Stimulated activated CD8-positive, alpha-beta memory T cell treated with anti-CD3 and anti-CD28 coated beads, Interleukin-7, amount 100 ng/mL, for 24 hours (primary cell): ENCODE measurements around the gene MIPEP.

Experiments used
- DNase-seq: peaks from one replicate; pipeline ENCODE4 v3.0.0-alpha.2; 2020; ENCODE audit warnings: low read depth

Gene MIPEP

GRCh38 chr13:23810685-23811240, 78.4 kb downstream of the MIPEP start:
- no peak for DNase-seq

GRCh38 chr13:23808803-23809202, 80.4 kb downstream of the MIPEP start:
- DNase-seq, result no peak

DNA sequence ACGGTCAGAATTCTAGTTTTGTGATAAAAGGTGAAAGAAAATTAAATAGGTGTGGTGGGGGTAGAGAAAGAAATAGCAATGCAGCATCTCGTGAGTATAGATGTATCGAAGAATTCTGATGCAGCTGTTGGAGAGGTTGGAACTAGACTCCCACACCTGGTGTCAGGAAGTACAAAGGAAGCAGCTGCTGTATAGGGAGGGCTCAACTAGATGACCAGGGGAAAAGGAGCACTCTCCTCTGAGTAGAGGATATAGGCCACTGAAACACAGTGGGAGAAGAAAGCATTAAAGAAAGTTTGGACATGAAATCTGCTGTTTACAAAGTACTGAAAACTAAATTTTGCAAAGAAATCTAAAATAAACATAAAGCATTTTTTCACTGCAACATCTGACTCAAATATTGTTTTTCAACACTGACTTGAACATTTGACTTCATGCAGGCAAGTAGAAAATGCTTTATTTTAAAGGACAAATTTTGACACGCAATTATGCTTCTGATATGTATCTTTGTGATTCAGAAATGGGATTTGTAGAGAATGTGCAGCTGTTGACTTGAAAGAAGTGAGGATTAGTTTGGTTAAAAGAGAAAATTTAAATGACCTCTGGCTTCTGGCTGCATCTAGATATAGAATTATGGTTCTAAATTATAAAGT, 82.2 kb downstream of the MIPEP start:
- no peak for DNase-seq

GRCh38 chr13:23805821-23806220, 83.4 kb downstream of the MIPEP start:
- no peak for DNase-seq

DNA sequence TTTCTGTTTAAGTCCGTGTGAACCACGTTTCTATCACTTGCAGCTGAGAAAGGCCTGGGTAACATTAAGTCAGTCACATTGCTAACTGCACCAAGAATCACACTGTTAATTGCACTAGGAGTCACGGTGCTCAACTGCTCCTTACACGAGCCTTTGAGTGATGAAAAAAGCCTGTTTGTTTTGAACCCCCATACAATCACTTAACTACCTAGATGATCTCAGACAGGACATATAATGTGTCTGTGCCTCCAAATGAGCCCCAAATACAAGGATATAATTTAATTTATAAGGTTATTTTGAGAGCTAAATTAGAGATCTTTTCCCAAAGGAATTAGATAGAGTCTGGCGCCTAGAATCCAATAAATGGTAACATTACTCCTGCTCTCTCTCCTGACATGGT, 84.1 kb downstream of the MIPEP start:
- no peak for DNase-seq

GRCh38 chr13:23804166-23804565, 85.0 kb downstream of the MIPEP start:
- no peak for DNase-seq

- no peak for DNase-seq
Observed at GRCh38 chr13:23801141-23801540, 88.1 kb downstream of the MIPEP start.

DNA sequence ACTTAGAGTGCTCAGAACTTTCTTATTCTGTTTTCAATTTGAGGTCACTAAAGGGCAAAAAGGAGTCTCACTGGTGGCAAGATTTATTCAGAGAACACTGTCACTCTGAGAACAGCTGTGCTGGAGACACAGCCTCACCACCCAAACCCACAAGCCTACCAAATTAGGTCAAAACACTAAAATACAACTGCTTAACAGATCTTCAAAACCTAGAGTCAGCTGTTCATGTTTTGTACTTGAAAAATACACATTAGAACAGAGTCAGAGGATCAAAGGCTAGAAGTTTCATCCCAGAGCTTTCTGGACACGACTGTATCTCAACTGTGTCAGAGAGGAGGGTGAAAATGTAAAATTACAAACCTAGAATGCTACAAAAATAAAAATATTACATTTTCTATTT, 89.3 kb downstream of the MIPEP start:
- DNase-seq, result no peak

- no peak for DNase-seq
Observed at GRCh38 chr13:23797276-23797903, 91.8 kb downstream of the MIPEP start.

DNA sequence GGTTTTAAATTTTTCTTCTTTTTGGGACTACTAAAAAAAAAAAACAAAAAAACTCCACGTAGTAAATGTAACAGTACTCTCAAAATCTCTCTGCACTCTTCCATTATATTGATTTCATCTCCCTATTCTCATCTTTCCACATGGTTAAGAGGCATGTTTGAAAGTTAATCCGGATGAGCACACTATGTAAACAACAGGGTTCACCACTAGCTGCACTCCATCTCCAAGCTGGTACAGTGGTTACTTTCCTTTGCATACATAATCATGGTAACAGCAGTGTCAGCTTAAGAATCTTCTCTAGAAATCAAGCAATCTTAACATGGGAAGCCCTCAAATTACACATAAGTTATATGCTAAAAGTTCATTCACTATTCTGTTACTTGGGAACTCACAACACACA, 92.6 kb downstream of the MIPEP start:
- no peak for DNase-seq

DNA sequence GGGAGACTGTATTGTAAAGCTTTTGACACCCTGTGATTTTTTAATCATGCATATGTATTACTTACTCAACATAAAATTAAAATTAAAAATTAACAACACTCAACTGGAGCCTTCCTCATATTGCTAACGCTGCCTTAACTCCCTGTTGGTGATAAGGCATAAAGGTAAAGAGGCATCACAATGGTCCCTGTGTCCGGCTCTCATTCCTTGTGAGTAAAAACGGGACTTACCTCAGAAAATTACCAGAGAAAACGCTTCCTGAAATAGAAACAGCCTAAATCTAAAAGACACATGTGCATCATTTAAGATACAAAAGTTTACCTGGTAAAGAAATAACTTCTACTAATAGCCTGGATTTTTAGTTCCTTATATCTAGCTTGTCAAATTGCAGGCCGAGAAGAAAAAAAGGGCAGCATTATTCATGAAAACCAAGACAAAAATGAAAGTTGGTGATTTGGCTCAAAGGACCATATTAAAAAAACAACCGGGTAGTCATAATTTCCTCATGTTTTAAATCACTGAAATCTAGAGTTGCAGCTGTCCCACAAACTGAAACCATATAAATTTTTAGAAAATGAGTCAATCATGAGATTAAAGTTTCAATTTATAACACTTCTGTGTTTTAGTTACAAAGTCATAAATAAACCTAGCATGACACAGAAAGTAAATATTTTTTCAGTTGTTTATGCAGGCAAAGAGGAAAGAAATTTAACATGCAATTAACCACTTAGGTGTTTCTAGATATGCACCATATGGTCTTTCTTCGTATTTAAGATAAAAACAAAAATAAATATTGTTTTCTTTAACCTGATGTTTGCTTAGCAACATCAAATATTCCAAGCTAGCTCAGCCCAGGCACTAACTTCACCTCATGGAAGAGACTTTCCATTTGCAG, 94.7 kb downstream of the MIPEP start:
- no peak for DNase-seq

GRCh38 chr13:23793711-23794110, 95.5 kb downstream of the MIPEP start:
- no peak for DNase-seq

GRCh38 chr13:23792680-23793079, 96.5 kb downstream of the MIPEP start:
- DNase-seq, result no peak

GRCh38 chr13:23790577-23791170, 98.5 kb downstream of the MIPEP start:
- no peak for DNase-seq

DNA sequence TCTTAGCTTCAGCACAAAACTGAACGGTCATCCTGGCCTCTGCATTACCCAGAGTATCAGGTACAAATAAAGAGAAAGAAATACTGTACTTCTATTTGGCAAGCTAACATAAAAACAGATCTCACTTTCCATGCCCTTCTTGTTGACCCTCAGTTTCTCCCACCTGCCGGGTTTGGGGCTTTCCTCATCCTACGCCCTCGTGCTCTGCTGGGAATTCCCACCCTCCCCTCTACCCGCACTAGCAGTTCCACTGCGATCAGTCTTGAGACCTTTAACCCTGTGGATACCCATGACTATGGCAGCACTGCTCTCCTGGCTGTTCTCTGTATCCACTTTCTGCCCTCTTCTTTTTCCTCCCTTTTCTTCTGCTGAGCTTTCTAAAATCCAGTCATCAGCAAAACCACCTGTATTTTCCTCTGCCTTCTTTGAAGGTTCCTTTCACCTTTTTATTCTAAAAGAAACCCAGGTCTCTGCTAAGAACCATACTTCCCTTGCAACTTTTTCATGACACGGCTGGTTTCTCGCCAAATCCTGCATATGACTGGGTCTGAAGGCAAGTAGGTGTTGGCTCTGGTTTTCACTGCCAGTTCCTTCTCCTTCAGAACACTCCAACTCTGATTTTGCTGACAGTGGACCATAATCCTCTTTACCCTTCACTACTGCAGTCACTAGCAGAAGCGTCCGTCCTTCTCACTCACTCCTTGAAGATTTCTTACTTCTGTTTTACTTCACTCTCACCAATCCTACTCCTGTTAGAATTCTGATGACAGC, 99.4 kb downstream of the MIPEP start:
- no peak for DNase-seq

- no peak for DNase-seq
Observed at GRCh38 chr13:23788459-23788858, 100.7 kb downstream of the MIPEP start.

GRCh38 chr13:23787464-23787863, 101.7 kb downstream of the MIPEP start:
- DNase-seq, result no peak

- DNase-seq, result no peak
Observed at GRCh38 chr13:23786607-23787006, 102.6 kb downstream of the MIPEP start.

DNA sequence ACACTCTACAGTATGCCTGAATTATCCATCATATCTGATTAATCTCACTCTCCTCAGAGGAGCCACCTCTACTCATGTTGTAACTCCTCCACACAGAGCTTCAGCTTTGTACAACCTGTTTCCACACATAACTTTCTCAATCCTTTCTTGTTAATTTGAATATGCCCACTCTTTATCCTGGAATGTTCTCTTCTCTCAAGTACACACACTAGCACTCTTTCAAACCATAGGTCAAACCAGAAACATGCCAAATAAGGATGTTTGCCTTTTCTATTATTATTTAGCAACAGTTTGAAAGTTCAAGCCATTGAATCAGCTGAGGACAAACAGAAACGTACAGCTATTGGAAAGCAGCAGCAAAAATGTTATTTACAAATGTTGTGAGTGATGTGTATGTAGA, 110.3 kb downstream of the MIPEP start:
- DNase-seq, result no peak

GRCh38 chr13:23778002-23778652, 111.1 kb downstream of the MIPEP start:
- DNase-seq, result no peak

- no peak for DNase-seq
Observed at GRCh38 chr13:23777575-23777870, 111.7 kb downstream of the MIPEP start.
